Right renal cortex interstitium (tissue), 3 donors: ENCODE measurements around the gene TRIM8. TPM values are rescaled to one million over a fixed set of nuclear protein-coding genes. Genes with fewer than 3 reads are reported as not detected.

ENCODE experiments used
- DNase-seq, 3 donors: peaks; one replicate each; pipeline ENCODE4 v3.0.0-alpha.2; 2013; ENCODE audit warnings: low read depth in 3 of 3, low spot score in 2 of 3
- polyA plus RNA-seq, 3 donors: library from polyadenylated mRNA; unstranded; fragments of 120-200 nt; gene quantifications; one replicate each; pipeline ENCODE4 v1.2.1, GENCODE V29; 2013; ENCODE audit not compliant: insufficient read length in 3 of 3

Gene TRIM8
- polyA plus RNA-seq, 3 donors, result 121 to 127 (median 121) TPM

DNA sequence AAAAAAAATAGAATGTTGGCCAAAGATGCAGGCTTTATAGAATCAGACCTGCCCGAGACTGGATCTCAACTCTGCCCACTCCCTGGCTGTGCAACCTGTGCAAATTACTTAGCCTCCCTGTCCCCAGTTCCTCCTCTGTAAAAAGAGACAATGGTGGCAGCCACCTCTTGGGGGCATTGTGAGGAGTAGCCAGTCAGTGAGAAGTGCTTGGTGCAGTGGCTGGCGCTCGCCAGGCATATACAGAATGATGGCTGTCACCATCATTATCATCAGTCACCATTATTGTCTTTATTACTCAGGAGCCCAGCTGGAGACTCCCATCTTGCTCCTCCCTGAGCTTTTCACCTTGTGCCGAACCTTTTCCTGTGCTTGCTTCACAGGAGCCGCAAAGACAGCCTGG is 29.4 kb upstream of the TRIM8 start:
- DNase-seq, result no peak

DNA sequence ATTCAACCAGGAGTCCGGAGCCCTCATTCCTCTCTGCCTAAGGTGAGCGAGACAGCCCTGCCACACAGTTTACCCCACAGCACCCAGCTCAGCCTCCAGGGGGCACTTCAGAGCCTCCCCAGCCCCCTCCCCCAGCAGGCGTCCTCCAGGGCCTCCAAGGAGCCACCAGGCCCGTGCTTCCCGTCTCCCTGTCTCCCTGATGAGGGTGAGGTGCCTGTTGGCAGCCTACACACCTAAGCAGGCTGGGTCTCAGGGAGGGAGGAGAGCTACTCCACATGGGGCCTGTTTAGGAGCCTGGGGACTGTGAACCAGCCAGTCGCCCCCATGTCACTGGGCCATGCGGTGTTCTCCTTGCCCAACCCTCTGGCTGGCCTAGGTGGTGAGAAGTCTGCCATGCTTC is 28.9 kb upstream of the TRIM8 start:
- DNase-seq, result no peak

DNA sequence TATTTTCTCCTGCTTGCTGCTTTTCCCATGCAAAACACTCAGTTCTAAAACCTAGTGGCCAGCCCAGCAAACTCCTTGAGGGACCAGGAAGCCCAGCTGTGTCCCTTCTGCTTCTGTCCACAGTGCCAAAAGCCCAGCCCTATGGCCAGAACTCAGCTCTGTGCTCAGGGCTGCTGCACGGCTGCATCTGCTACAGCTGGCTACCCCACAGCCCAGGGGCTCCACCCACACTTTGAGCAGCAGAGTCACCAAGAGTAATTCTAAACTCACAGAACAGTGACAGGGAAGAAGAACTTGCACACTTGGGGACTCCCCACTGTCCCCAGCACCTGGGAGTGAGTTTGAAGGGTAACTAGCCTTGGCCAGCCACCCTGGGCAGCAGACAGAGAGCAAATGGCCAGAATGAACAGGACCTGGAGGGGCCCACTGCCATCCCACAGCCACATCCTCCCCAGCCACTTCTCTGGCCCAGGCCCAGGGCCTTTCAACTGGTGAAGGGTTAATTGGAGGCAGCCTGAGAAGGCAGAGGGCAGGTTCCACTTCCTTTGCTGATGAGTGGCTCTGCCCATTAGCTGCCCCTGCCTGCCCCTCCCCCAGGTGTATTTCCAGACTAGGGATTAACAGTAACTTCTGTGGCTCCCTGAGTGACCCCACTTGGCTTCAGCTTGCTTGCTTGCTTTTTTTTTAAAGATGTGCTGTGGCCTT is 28.1 kb upstream of the TRIM8 start:
- no peak for DNase-seq

DNA sequence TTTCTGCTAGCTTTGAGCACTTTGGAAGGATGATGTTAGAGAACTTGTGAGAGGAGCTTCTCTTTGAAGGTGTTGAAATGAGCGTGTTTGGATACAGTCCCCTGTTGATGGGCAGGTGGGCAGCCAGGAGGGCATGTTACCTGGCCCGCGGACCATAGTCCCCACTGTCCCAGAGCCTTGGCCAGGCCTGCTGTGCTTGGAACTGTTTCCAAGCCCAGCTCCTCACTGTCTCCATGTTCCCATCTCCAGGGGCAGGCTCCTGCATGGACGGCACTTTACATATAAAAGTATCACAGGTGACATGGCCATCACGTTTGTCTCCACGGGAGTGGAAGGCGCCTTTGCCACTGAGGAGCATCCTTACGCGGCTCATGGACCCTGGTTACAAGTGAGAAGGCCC is 27.2 kb upstream of the TRIM8 start:
- no peak for DNase-seq

DNA sequence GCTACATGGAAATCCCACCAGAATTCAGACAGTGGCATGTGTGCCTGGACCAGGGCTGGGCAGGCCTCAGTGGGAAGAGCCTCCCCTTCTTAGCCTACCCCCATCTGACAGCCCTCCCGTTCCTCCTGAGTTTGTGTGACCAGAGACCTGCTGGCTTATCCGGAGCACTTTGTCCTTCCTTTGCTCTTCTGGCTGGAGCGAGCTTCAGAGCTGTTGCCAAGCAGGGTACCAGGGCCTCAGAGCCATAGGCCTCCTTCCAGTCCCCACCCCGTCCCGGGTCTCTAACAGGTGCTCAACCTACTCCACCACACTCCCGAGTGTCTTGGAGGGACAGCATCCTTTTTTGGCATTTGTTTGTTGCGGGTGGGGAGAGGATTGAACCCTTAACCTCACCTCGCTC is 26.5 kb upstream of the TRIM8 start:
- DNase-seq, result no peak

GRCh38 chr10:102619281-102619981 is 24.8 kb upstream of the TRIM8 start:
- DNase-seq, result no peak

- DNase-seq, result no peak
Measured at GRCh38 chr10:102620138-102620590, 24.1 kb upstream of the TRIM8 start.

DNA sequence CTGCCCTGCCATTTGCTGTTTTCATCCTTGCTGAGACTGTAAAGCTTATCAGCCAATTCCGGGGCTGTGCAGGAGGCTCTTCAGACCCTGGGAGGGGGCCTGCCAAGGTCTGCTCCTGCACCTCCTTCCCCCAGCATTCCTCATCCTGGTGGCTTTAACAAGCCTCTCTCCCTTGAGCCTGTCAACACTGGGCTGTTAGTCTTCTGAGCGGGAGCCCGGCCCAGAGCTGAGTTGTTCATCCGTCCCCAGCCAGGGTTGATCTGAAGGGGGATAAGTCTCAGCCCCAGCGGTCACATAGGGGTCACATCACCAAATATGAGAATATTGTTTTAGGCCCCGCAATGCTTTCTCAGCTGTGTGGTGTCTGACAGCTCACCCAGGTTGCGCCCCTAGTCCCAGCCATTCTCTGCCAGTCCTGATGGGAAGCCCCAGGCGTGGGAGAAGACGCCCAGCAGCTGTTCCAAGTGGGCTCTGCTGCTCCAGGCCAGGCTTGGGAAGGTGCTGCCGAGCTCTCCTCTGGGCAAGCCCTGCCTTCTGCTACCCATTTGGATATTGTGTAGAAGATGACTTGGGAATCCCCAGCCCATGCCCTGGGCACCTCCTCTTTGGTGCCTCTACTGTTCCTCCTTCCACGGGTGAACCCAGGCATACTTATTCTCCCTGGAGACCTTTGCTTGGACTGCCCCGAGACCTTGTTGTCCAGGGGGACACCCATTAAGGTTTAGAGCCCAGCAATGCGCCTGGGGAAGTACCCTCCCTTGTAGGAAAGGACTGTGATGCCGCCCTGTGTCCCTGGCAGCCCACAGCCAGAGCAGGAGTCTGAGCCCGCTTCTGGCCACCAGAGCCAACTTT is 23.5 kb upstream of the TRIM8 start:
- no peak for DNase-seq

- DNase-seq, result no peak
Measured at GRCh38 chr10:102621443-102622325, 22.6 kb upstream of the TRIM8 start.

- no peak for DNase-seq
Measured at GRCh38 chr10:102624094-102624493, 20.2 kb upstream of the TRIM8 start.

DNA sequence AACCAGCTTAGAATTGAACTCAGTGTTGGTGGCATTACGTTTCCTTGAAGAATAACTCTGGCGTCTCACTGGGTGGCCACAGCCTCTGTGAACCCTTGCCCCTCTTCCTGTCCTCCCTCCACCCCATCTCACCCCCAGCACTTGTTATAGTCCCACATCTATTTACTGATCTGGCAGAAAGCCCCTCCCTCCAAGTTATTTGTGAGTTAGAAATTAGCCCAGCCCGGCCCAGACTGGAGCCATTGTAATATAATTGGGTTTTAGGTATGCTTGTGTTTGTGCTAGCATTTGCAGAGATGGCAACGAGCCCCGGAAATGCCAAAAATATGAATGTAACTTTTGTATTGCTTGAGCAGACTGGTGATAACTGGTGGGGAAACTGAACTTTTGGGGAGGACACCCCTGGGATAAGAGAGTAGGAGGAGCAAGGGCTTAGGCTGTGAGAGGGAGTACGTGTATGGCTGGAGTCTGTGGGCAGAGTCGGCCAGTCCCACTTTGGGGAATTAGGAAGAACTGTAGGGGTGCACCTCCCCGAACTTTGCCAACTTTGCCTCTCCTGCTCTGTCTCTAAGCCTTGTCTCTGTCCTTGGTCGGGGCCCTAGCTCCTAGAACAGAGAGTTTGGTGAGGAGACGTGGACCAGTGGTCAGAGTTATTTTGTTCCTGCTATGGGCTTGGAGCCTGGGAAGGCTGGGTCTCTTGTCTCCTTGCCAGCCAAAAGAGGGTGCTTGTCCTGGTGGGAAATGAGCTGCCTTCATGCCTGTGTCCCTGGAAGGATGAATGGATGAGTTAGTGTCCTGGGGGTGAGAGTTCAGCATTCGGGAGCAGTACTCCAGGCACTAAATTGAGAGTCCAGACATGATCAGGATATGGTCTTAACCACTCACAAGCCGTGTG is 19.3 kb upstream of the TRIM8 start:
- DNase-seq, result no peak

- DNase-seq, result no peak
Measured at GRCh38 chr10:102626026-102626685, 18.1 kb upstream of the TRIM8 start.

DNA sequence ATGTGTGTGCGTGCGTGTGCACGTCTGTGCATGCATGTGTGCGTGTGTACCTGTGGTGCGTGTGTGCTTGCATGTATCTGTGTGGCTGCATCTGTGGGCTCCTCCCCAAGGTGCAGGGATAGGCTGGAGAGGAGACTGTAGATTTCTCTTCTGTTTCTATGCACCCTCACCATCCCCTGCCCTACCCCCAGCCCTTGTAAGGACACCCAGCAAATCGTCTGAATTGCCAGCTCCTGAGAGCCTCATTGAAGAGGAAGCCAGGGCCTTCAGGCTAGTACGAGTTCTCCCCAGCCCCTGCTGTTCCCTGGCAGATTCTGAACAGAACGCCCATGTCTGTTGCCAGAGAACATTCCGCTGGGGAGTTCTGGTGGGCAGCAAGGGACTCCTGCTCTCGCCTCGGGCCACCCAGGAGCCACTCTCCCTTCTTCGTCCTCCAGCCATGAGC is 17.0 kb upstream of the TRIM8 start:
- DNase-seq, result no peak

GRCh38 chr10:102627736-102628293 is 16.5 kb upstream of the TRIM8 start:
- DNase-seq, result no peak

- DNase-seq, result no peak
Measured at GRCh38 chr10:102628451-102628911, 15.8 kb upstream of the TRIM8 start.

- DNase-seq, result no peak
Measured at GRCh38 chr10:102629661-102630614, 14.3 kb upstream of the TRIM8 start.

DNA sequence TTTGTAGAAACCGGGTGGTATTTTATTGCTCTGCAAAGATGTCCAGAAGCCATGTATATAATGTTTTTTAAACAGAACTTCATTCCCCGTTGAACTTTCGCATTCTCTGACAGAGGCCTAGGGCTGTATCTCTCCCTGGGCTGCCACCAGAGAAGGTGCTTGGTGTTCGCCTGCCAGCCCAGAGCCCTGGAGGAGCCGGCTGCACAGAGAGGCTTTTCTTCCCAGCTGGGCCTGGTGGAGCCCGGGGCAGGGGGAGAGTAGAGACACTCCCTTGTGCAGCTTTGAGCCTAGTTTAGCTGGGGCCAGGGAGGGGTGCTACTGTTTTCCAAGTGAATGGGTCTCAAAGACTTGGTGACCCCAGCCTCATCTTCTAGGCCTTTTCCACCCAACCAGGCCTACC is 13.6 kb upstream of the TRIM8 start:
- DNase-seq, result no peak
